ENCODE results near the gene TRDMT1. TPM values are rescaled to one million over a fixed set of nuclear protein-coding genes. Genes with fewer than 3 reads are reported as not detected.

The TRDMT1 gene
- total and polyA plus RNA-seq, 2 donors (not counting 1 experiment from before 2014, with no cell fraction given) = 3.0 to 20.4 TPM

- DNase-seq (no peak), ATAC-seq (ENCODE audit: low read depth) (no peak)
- H3K4me2 ChIP-seq (replicated peaks; ENCODE audit: low read depth, low read length, poor library complexity, severe bottlenecking) = no peak overlapping the region
- H4K20me1 ChIP-seq (ENCODE audit: control insufficient read depth, insufficient read depth, low read length, poor library complexity, severe bottlenecking) = peaks cover 58% of the 10 kb centered on the region
- no CpG with 5 or more reads among the region's 3 CpGs for WGBS (ENCODE audit: insufficient coverage)
- Mint-ChIP-seq H3K9me3 (ENCODE audit: insufficient read depth) (no peaks in the 10 kb centered on the region), H3K4me1 (peaks cover 26% of the 10 kb centered on the region), H3K27me3 (no peaks in the 10 kb centered on the region), H3K4me3 (peak overlapping the region; percentile 54), H3K27ac (no peak overlapping the region)
- H3K27me3 ChIP-seq (replicated peaks in 1 of 4; ENCODE audit: control extremely low read depth in 1 of 4, control insufficient read depth in 3 of 4, insufficient read depth in 4 of 4, low read length in 3 of 4) = no peaks in the 10 kb centered on the region
- H3K4me1 ChIP-seq (ENCODE audit: control insufficient read depth in 2 of 2, insufficient read depth in 2 of 2, low read length in 2 of 2) = peaks cover 18 to 20% of the 10 kb centered on the region in 2 donors
- no peak overlapping the region for H3K27ac ChIP-seq (ENCODE audit: low read length in 2 of 2)
- ChIA-PET POLR2A (no interaction called here), CTCF (interaction anchor here (4.7 to 7.0 kb wide), 2 partner anchors 26 to 31 kb away, joined by 36 to 94 read pairs; partner anchors contain the start of gene TRDMT1)
- intact Hi-C loops (cut with micrococcal nuclease) = loop anchor here (10.0 kb wide), 3 partner anchors 48 to 798 kb away; partner anchors contain the start of gene PTER
- no peak overlapping the region for H3K9ac ChIP-seq (ENCODE audit: low read length)
- TF ChIP-seq EZH2 (IDR thresholded peaks at IDR 0.05; ENCODE audit: borderline replicate concordance, insufficient read depth, low read depth, low read length, poor library complexity, severe bottlenecking) (no peak), CTCF (IDR thresholded peaks at IDR 0.05) (no peak)
- no peak overlapping the region for H3K4me3 ChIP-seq (ENCODE audit: control extremely low read depth in 1 of 5, extremely low read depth in 1 of 5, insufficient read depth in 1 of 5, low read depth in 2 of 5, low read length in 4 of 5)
- no peaks in the 10 kb centered on the region for H3K9me3 ChIP-seq (ENCODE audit: control extremely low read depth in 1 of 3, control insufficient read depth in 2 of 3, insufficient read depth in 1 of 3, low read length in 2 of 3)
- H2AFZ ChIP-seq (ENCODE audit: insufficient read depth, low read depth, low read length, poor library complexity, severe bottlenecking) = no peak overlapping the region
- peaks cover 5% of the 10 kb centered on the region for H3K79me2 ChIP-seq (ENCODE audit: control insufficient read depth, insufficient read depth, low read length)
- H3K36me3 ChIP-seq (replicated peaks in 1 of 2; ENCODE audit: control extremely low read depth in 1 of 2, control insufficient read depth in 1 of 2, extremely low read depth in 1 of 2, insufficient read depth in 2 of 2, low read length in 1 of 2) = peaks cover 36 to 66% of the 10 kb centered on the region in 2 experiments
Measured at GRCh38 chr10:17232276-17232960, 30.9 kb upstream of the TRDMT1 start.

GRCh38 chr10:17231788-17232187 is 30.3 kb upstream of the TRDMT1 start:
- Histone ChIP-seq H3K27me3 (replicated peaks in 1 of 4; ENCODE audit: control extremely low read depth in 1 of 4, control insufficient read depth in 3 of 4, insufficient read depth in 4 of 4, low read length in 3 of 4) (no peaks in the 10 kb centered on the region), H3K79me2 (ENCODE audit: control insufficient read depth, insufficient read depth, low read length) (peaks cover 5% of the 10 kb centered on the region), H3K4me3 (ENCODE audit: control extremely low read depth in 1 of 5, extremely low read depth in 1 of 5, insufficient read depth in 1 of 5, low read depth in 2 of 5, low read length in 4 of 5) (no peak overlapping the region), H3K27ac (ENCODE audit: low read length in 2 of 2) (no peak overlapping the region), H3K9me3 (ENCODE audit: control extremely low read depth in 1 of 3, control insufficient read depth in 2 of 3, insufficient read depth in 1 of 3, low read length in 2 of 3) (no peaks in the 10 kb centered on the region), H3K4me2 (replicated peaks; ENCODE audit: low read depth, low read length, poor library complexity, severe bottlenecking) (no peak overlapping the region), H3K36me3 (replicated peaks in 1 of 2; ENCODE audit: control extremely low read depth in 1 of 2, control insufficient read depth in 1 of 2, extremely low read depth in 1 of 2, insufficient read depth in 2 of 2, low read length in 1 of 2) (peaks cover 32 to 59% of the 10 kb centered on the region in 2 experiments), H2AFZ (ENCODE audit: insufficient read depth, low read depth, low read length, poor library complexity, severe bottlenecking) (no peak overlapping the region), H3K4me1 (ENCODE audit: control insufficient read depth in 2 of 2, insufficient read depth in 2 of 2, low read length in 2 of 2) (peaks cover 25 to 26% of the 10 kb centered on the region in 2 donors), H4K20me1 (ENCODE audit: control insufficient read depth, insufficient read depth, low read length, poor library complexity, severe bottlenecking) (peaks cover 63% of the 10 kb centered on the region), H3K9ac (ENCODE audit: low read length) (no peak overlapping the region)
- H3K4me1 Mint-ChIP-seq = peaks cover 32% of the 10 kb centered on the region
- ChIA-PET POLR2A (no interaction called here), CTCF (interaction anchor here (1.2 to 7.0 kb wide), 7 partner anchors 8 to 418 kb away, joined by 4 to 94 read pairs (median 13); partner anchors contain the start of genes RSU1 and TRDMT1)
- WGBS (ENCODE audit: insufficient coverage) = no CpG with 5 or more reads among the region's 1 CpG
- ATAC-seq (ENCODE audit: low read depth) (no peak), DNase-seq (no peak)
- intact Hi-C loops (cut with micrococcal nuclease) = loop anchor here (2.0 to 10.0 kb wide), 4 partner anchors 47 to 1427 kb away; partner anchors contain the start of genes ARL5B and PTER
- H3K27me3 Mint-ChIP-seq = no peaks in the 10 kb centered on the region
- TF ChIP-seq EZH2 (IDR thresholded peaks at IDR 0.05; ENCODE audit: borderline replicate concordance, insufficient read depth, low read depth, low read length, poor library complexity, severe bottlenecking) (no peak), CTCF (IDR thresholded peaks at IDR 0.05) (no peak)
- peak overlapping the region; percentile 41 for H3K27ac Mint-ChIP-seq
- no peaks in the 10 kb centered on the region for H3K9me3 Mint-ChIP-seq (ENCODE audit: insufficient read depth)
- peak overlapping the region; percentile 54 for H3K4me3 Mint-ChIP-seq

Data from B cell (primary cell).